HepG2 (cell line): ENCODE data around the gene DOK4.

Experiments used
- EP300 ChIP-seq, 3 experiments: sonication (generic) in 1 of 3; formaldehyde crosslinking in 1 of 3; IDR thresholded peaks; 2 replicates each; pipeline versions ENCODE4 v1.5.1 to v1.6.1; 2011 to 2020; ENCODE audit warnings: low read depth in 2 of 3, low read length in 2 of 3, borderline replicate concordance in 1 of 3, improper control_type of control experiment in 1 of 3, mild to moderate bottlenecking in 1 of 3, missing genetic modification reagents in 1 of 3, moderate library complexity in 1 of 3
- ESRRA ChIP-seq: sonication (generic); formaldehyde crosslinking; IDR thresholded peaks from 2 replicates; pipeline ENCODE4 v1.5.1; 2020; ENCODE audit warnings: mild to moderate bottlenecking, low read depth, missing genetic modification reagents
- EZH2 ChIP-seq: conservative IDR thresholded peaks from 2 replicates; pipeline ENCODE4 v1.6.1; 2012; ENCODE audit warnings: mild to moderate bottlenecking, low read depth, low read length, moderate library complexity
- RAD21 ChIP-seq: fragments of 450-650 bp; formaldehyde crosslinking; IDR thresholded peaks from 2 replicates; pipeline ENCODE4 v1.5.0; 2020; ENCODE audit warnings: mild to moderate bottlenecking
- TBP ChIP-seq: sonication (generic); formaldehyde crosslinking; IDR thresholded peaks from 2 replicates; pipeline ENCODE4 v1.5.0; 2020; ENCODE audit warnings: missing genetic modification reagents
- ZNF136 ChIP-seq: sonication (generic); formaldehyde crosslinking; IDR thresholded peaks from 2 replicates; pipeline ENCODE4 v1.8.1; 2022; ENCODE audit warnings: low read depth, mild to moderate bottlenecking, moderate library complexity, missing genetic modification reagents
- ZNF781 ChIP-seq: sonication (generic); formaldehyde crosslinking; IDR thresholded peaks from 2 replicates; pipeline ENCODE4 v1.5.1; 2020; ENCODE audit warnings: borderline replicate concordance, mild to moderate bottlenecking, missing genetic modification reagents; ENCODE audit errors: not compliant biosample characterization
- TF ChIP-seq, protein P1 (sequence below): sonication (generic); formaldehyde crosslinking; IDR thresholded peaks from 2 replicates; pipeline ENCODE4 v1.5.0; 2020; ENCODE audit warnings: mild to moderate bottlenecking, missing genetic modification reagents, moderate library complexity

DNA sequence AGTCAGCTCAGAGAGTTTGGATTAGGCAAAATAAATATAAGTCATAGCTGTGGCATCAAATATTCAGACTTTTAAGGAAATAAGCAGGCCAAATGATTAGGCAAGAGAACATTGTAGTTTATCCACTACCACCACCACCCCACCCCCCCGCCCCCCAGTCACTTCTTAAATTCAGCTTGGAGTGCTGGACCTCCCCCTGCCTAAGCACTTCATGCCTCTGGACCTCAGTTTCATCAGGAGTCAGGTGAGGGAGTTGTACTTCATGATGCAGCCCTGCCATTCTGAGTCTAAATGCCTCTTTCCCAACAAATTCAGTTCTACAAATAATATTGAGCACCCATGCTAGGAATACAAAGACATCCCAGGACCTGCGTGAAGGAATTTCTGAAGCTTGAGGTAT, 21.8 kb downstream of the DOK4 start:
- TF ChIP-seq, protein P1, sequence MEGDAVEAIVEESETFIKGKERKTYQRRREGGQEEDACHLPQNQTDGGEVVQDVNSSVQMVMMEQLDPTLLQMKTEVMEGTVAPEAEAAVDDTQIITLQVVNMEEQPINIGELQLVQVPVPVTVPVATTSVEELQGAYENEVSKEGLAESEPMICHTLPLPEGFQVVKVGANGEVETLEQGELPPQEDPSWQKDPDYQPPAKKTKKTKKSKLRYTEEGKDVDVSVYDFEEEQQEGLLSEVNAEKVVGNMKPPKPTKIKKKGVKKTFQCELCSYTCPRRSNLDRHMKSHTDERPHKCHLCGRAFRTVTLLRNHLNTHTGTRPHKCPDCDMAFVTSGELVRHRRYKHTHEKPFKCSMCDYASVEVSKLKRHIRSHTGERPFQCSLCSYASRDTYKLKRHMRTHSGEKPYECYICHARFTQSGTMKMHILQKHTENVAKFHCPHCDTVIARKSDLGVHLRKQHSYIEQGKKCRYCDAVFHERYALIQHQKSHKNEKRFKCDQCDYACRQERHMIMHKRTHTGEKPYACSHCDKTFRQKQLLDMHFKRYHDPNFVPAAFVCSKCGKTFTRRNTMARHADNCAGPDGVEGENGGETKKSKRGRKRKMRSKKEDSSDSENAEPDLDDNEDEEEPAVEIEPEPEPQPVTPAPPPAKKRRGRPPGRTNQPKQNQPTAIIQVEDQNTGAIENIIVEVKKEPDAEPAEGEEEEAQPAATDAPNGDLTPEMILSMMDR (CRISPR knock-in tag), result no peak
- no peak for TF ChIP-seq ESRRA (CRISPR knock-in tag)
- TF ChIP-seq EP300 (IDR thresholded peaks at IDR 0.05; ENCODE audit: low read depth in 2 of 2, low read length in 2 of 2), result no peak
- no peak for TF ChIP-seq EP300 (CRISPR knock-in tag; IDR thresholded peaks at IDR 0.05; ENCODE audit: borderline replicate concordance)
- no peak for TF ChIP-seq ZNF136 (CRISPR knock-in tag)
- no peak for TF ChIP-seq ZNF781 (CRISPR knock-in tag)
- TF ChIP-seq TBP (CRISPR knock-in tag), result no peak
- TF ChIP-seq EZH2, result no peak
- TF ChIP-seq RAD21 (CRISPR knock-in tag), result no peak
